PC-3 (cell line): ENCODE measurements around the gene RIT2.

ENCODE experiments used
- CTCF ChIP-seq: fragments of 300-600 bp; sonication (generic); conservative IDR thresholded peaks from 2 replicates; pipeline ENCODE4 v1.5.1; 2017; ENCODE audit warnings: antibody characterized with exemption, low read depth, mild to moderate bottlenecking, low read length
- EZH2 ChIP-seq: fragments of 300-600 bp; sonication (generic); IDR thresholded peaks from one replicate; pipeline ENCODE4 v1.6.1; 2017; ENCODE audit warnings: antibody characterized with exemption, mild to moderate bottlenecking, low read length; ENCODE audit not compliant: unreplicated experiment
- EZH2phosphoT487 ChIP-seq: fragments of 300-600 bp; sonication (generic); IDR thresholded peaks from 2 replicates; pipeline ENCODE4 v1.6.1; 2018; ENCODE audit warnings: mild to moderate bottlenecking, antibody characterized with exemption, low read length, borderline replicate concordance

GRCh38 chr18:43013486-43013885, 102.0 kb downstream of the RIT2 start:
- TF ChIP-seq CTCF, result no peak
- no peak for TF ChIP-seq EZH2phosphoT487
- TF ChIP-seq EZH2, result no peak
